Fibroblast of the aortic adventitia (primary cell): ENCODE results near the gene PARP3. TPM values are rescaled to one million over a fixed set of nuclear protein-coding genes. Genes with fewer than 3 reads are reported as not detected.

ENCODE experiments used
- DNase-seq: peaks from one replicate; pipeline ENCODE4 v3.0.0-alpha.2; 2010; ENCODE audit warnings: low read depth
- H3K4me3 ChIP-seq: 2 replicates; pipeline ENCODE4 v1.5.1; 2011; ENCODE audit warnings: low read depth, mild to moderate bottlenecking, control low read depth, low read length, moderate library complexity
- CTCF ChIP-seq: IDR thresholded peaks from 2 replicates; pipeline ENCODE4 v1.5.1; 2011; ENCODE audit warnings: mild to moderate bottlenecking, low read length, control low read depth, inconsistent platforms; ENCODE audit not compliant: insufficient read depth
- total RNA-seq: library from RNA; depleted of rRNA; stranded (reverse); fragments of >200 nt; gene quantifications from 2 replicates; pipeline ENCODE4 v1.2.3, GENCODE V29; 2012; ENCODE audit warnings: low replicate concordance

The PARP3 gene
- total RNA-seq, 1 donor: 27.1 TPM

GRCh38 chr3:51974277-51974962 is 32.3 kb downstream of the PARP3 start:
- DNase-seq: no peak
- no peak for TF ChIP-seq CTCF
- peak overlapping the region; percentile 93 for H3K4me3 ChIP-seq

GRCh38 chr3:51974963-51975851 is 33.0 kb downstream of the PARP3 start, which contains the start of gene ABHD14A:
Gene ABHD14A (plus strand): TSS chr3:51975064. CDS start chr3:51975136, 72 bp downstream.
- peak within 1 kb of the TSS; percentile 93 for H3K4me3 ChIP-seq
- DNase-seq: peak; percentile 67
- no peak for TF ChIP-seq CTCF

GRCh38 chr3:51975852-51976549 is 33.8 kb downstream of the PARP3 start:
- peak; percentile 49 for DNase-seq
- H3K4me3 ChIP-seq: peak overlapping the region; percentile 70
- TF ChIP-seq CTCF: no peak

GRCh38 chr3:51977446-51978142 is 35.4 kb downstream of the PARP3 start:
- H3K4me3 ChIP-seq: no peak overlapping the region
- TF ChIP-seq CTCF: no peak
- no peak for DNase-seq

- TF ChIP-seq CTCF: no peak
- no peak for DNase-seq
Observed at GRCh38 chr3:51978143-51978502, 36.0 kb downstream of the PARP3 start.

GRCh38 chr3:51980253-51980652 is 38.1 kb downstream of the PARP3 start:
- no peak for DNase-seq
- H3K4me3 ChIP-seq: no peak overlapping the region
- TF ChIP-seq CTCF: no peak

More at GRCh38 chr3:51978143-51978502, 36.0 kb downstream of the PARP3 start:
- no peak overlapping the region for H3K4me3 ChIP-seq
